ENCODE data around the gene UNCX. TPM values are rescaled to one million over a fixed set of nuclear protein-coding genes. Genes with fewer than 3 reads are reported as not detected.
"Not testable (repeated sequence)": the region's sequence is repeated elsewhere in the genome, so short reads cannot be mapped to it uniquely, and the experiment has no call there.

UNCX gene
- total and polyA plus RNA-seq, 9 of the 15 experiments (the other 6 are each of a cell fraction or from before 2014, with no cell fraction given), result not detected

GRCh38 chr7:1201916-1202315, 30.8 kb upstream of the UNCX start:
- H3K4me3 ChIP-seq, result no peak overlapping the region
- in situ Hi-C loops (cut with MboI) (no loop called here), intact Hi-C loops (cut with micrococcal nuclease) (no loop called here)
- H3K4me1 ChIP-seq (replicated peaks in 1 of 2; ENCODE audit: control insufficient read depth in 2 of 2, insufficient read depth in 2 of 2, low read length in 2 of 2), result peaks cover 0 to 6% of the 10 kb centered on the region in 2 experiments; a peak in 2 of 5 replicates
- FAIRE-seq (no peak), ATAC-seq (no peak; the same call in 2 of the 3 replicates), DNase-seq (ENCODE audit: extremely low read depth in 1 of 4, low spot score in 3 of 4) (peak in 2 of 4 experiments; percentile 8 to 9)
- CTCF ChIA-PET (ENCODE audit: low intra/inter-chr PET ratio), result no interaction called here
- no peak for TF ChIP-seq ZNF445 (CRISPR knock-in tag; IDR thresholded peaks at IDR 0.05; ENCODE audit: low read depth)
- no peak for TF ChIP-seq TARDBP (IDR thresholded peaks at IDR 0.05)
- peaks cover 16 to 45% of the 10 kb centered on the region in 2 experiments for H3K27me3 ChIP-seq (ENCODE audit: control insufficient read depth in 2 of 2, insufficient read depth in 2 of 2, low read length in 2 of 2)
- no peaks in the 10 kb centered on the region for H4K20me1 ChIP-seq (replicated peaks; ENCODE audit: control insufficient read depth, insufficient read depth, low read length)
- H3K9ac ChIP-seq (ENCODE audit: insufficient read depth in 1 of 2, low read depth in 2 of 2, low read length in 2 of 2), result no peak overlapping the region
- H2AFZ ChIP-seq (ENCODE audit: low read depth, low read length), result no peak overlapping the region
- no peaks in the 10 kb centered on the region for H3K36me3 ChIP-seq (ENCODE audit: control insufficient read depth, insufficient read depth, low read length)
- BruUV-seq (replicated peaks), result no TSS peak
- POLR2A ChIA-PET, result no interaction called here
- 0% methylated on average over 15 of the region's 15 CpGs for WGBS (ENCODE audit: insufficient coverage, low coverage, missing lambda C conversion rate)
- H3K79me2 ChIP-seq (ENCODE audit: control insufficient read depth, insufficient read depth, low read length), result no peaks in the 10 kb centered on the region
- no peak overlapping the region for H3K27ac ChIP-seq (ENCODE audit: extremely low read depth, low read depth, low read length)
- H3K9me1 ChIP-seq (ENCODE audit: control insufficient read depth, insufficient read depth, low read length), result no peaks in the 10 kb centered on the region
- no peaks in the 10 kb centered on the region for H3K9me3 ChIP-seq (replicated peaks; ENCODE audit: control insufficient read depth, insufficient read depth, low read depth, low read length)
- H3K4me2 ChIP-seq (ENCODE audit: insufficient read depth, low read length), result no peak overlapping the region

- FAIRE-seq; H3K4me1 ChIP-seq (replicated peaks in 1 of 2; ENCODE audit: control insufficient read depth in 2 of 2, insufficient read depth in 2 of 2, low read length in 2 of 2); H3K79me2 ChIP-seq (ENCODE audit: control insufficient read depth, insufficient read depth, low read length); BruUV-seq (replicated peaks); H3K9me1 ChIP-seq (ENCODE audit: control insufficient read depth, insufficient read depth, low read length); DNase-seq (ENCODE audit: extremely low read depth in 1 of 4, low spot score in 3 of 4); CTCF ChIA-PET (ENCODE audit: low intra/inter-chr PET ratio); ATAC-seq; H3K9ac ChIP-seq (ENCODE audit: insufficient read depth in 1 of 2, low read depth in 2 of 2, low read length in 2 of 2); intact Hi-C loops (cut with micrococcal nuclease); H3K9me3 ChIP-seq (replicated peaks; ENCODE audit: control insufficient read depth, insufficient read depth, low read depth, low read length); H3K36me3 ChIP-seq (ENCODE audit: control insufficient read depth, insufficient read depth, low read length); H4K20me1 ChIP-seq (replicated peaks; ENCODE audit: control insufficient read depth, insufficient read depth, low read length); H2AFZ ChIP-seq (ENCODE audit: low read depth, low read length); H3K4me2 ChIP-seq (ENCODE audit: insufficient read depth, low read length); H3K4me3 ChIP-seq; in situ Hi-C loops (cut with MboI); H3K27ac ChIP-seq (ENCODE audit: extremely low read depth, low read depth, low read length): not testable (repeated sequence)
- TF ChIP-seq ZNF121 (CRISPR knock-in tag; conservative IDR thresholded peaks at IDR 0.05), result peak; percentile 76
- peaks cover 16 to 47% of the 10 kb centered on the region in 2 experiments for H3K27me3 ChIP-seq (ENCODE audit: control insufficient read depth in 2 of 2, insufficient read depth in 2 of 2, low read length in 2 of 2)
- POLR2A ChIA-PET, result interaction anchor here (0.6 kb wide), 1 partner anchor 42 kb away, joined by 4 read pairs; no protein-coding TSS in a partner anchor
- 7% methylated on average over 6 of the region's 6 CpGs for WGBS (ENCODE audit: insufficient coverage, low coverage, missing lambda C conversion rate)
These were observed 29.8 kb upstream of the UNCX start for GRCh38 chr7:1202914-1203313.
